Kidney tubule cell (primary cell): ENCODE measurements around the gene DCLK1.

Experiments used
- DNase-seq: peaks from one replicate; pipeline ENCODE4 v3.0.0-alpha.2; 2018; ENCODE audit warnings: low spot score

DCLK1 gene

DNA sequence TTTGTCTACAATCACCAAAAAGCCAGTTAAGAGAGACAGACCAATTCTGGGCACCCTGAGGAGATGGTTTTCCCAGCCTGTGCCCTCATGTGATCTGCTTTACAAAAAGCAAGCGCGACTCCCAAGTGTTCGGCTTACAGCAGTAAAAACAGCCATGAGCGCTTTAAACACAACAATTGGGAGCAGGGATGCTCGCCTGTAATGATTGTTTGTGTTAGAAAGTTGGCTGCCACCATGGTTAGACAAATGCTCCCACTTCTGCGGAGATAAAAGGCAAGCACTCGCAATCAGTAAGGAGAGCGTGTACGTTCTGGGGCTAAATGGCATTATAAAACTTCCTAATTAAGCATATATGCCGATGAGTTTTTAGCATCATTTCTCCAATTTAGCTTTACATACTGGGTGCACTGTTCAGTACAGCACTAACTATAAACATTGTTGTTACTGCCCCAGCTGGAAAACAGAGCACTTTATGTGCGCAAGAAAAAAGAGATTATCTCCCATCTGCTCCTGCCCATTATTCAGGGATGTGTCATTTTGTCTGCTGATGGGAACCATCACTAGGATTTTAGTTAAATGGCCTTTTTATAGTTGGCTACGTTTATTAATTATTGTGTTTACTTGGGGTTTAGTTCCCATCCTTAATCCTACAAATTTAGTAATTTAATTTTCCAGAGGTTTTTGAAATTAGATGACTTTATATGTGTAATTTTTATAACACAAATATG, 345.4 kb downstream of the DCLK1 start:
- no peak for DNase-seq

GRCh38 chr13:35784286-35784951, 346.8 kb downstream of the DCLK1 start:
- DNase-seq = peak; percentile 28

GRCh38 chr13:35782793-35783192, 348.4 kb downstream of the DCLK1 start:
- no peak for DNase-seq

DNA sequence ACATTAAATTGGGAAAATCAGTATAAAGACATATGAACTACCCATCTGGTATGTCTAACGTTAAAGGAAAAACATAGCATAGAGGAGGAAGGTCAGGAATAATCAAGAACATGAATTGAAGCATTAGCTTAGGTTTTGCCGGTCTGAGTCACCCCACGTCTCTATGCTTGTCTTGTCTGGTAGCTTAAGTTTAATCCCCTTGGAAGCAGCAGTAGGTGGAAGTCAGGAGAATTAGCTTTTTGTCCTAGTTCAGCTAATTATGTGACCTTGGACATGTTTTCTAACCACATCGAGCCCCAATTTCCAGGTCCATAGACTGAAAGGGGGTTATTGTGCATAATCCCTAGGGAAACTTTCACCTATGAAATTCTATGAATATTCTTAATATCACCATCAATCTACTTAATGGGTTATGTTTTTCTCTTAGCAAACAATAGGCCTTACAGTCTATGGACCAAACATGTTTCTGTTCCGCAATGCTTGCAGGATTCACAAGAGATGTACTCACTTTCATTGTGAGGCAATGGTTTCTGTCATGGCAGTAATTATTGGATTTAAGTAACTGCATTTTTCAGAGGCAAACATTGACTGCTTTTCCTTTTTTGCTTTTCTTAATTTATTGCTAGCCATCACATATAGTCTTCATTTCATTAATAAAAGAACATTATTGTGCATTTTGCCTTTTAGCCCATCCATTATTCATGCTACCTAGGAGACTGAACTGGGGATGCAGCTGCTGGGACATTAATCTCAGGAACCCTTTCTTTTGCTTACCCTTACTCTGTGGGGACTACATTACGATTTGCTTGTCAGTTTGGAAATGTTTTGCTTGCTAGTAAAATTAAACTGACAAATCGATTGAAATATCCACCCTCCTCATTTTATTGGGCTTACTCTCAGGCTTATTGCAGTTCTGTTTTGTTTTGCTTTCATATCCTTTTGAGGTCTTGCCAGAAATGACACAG, 349.9 kb downstream of the DCLK1 start:
- no peak for DNase-seq

DNA sequence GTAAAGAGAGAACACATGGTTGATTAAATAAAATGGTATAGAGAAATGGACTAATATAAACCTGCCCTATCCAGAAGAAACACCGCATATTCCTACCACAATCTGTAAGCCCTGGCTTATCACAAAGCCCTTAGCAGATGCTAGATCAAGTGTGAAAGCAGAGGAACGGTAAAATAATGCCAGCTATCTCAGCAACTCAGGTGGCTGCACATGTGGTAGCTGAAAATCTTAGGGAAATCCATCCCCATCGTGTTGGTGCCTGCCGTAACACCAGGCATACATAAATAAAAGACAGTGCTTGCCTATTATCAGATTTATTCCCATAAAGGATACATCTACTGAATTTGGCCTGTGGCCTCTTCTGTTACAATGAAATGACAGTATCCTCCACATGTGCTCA, 350.6 kb downstream of the DCLK1 start:
- DNase-seq = no peak

DNA sequence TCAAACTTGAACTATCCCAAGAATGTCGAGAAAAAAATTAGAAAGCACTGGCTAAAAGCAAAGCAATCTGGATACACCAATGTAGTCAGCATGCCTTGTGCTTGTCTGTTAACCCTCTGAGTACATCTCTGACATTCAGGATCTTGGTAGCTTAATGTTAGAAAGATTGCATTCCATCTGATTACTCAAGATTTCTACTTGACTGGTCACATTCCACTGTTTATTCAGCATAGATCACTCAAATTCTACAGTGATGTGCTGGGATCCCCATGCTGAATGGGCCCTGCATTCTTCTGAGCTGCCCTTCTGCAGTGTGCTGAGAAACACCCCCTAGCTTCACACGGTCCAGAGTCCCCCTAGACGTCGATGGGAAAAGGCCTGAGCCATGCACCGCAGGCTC, 359.3 kb downstream of the DCLK1 start:
- DNase-seq = peak; percentile 94

DNA sequence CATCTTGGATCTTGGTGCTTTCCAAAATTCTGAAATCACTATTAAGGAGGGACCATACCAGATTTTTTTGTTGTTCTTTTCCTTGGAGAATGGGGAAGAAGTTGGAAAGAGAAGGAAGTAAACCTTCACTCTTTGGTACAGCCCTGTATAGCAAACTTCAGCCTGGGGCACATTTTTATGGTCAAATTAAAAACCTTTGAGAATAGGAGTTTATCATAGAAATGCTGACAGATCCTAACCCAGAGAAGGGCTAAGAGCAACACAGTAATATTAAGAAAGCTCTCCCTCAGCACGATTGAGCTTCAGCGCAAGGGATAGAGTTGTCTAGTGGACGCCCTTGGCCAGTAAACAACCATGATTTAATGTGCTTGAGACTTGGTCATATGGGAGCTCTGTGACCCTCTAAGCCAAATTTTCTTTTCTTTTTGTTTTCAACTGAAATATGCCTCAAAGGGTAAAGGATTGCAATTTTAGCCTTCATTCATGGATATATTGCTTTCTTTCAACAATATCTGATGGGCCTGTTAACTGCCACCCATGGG, 360.4 kb downstream of the DCLK1 start:
- no peak for DNase-seq

DNA sequence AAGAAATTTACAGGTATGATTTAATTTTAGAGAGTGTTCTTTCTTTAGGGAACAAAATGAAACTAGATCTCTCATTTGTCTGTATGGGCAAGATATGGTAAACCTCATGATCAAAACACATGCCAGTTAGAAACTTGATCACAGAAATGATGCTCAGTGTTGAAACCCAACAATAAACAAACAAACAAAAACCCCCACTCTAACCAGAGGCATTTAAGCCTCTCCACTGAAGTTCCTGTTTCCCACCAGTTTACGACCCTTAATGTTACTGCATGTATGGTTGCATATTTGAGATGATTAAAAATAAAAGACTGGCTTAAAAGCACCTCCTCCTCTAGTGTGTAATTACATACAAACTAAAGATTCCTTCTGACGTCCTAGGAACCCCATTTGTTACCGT, 361.4 kb downstream of the DCLK1 start:
- no peak for DNase-seq

DNA sequence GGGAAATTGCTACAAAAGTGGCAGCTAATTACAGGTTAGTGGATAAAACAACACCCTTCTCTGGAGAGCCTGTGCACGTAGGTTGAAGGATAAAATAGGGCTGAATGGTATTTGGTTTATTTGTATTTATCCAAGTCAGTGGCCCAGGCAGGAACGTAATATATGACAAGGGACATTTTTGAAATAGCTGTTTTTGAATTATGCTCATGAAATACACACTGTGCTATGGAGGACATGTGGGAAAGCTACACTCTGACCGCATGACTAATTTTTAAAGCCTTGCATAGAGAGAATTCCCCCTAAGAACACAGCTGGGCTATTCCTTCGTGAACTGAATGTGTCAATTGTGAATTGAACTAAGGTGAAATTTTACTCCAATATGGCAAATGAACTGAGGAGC, 362.6 kb downstream of the DCLK1 start:
- peak; percentile 20 for DNase-seq

DNA sequence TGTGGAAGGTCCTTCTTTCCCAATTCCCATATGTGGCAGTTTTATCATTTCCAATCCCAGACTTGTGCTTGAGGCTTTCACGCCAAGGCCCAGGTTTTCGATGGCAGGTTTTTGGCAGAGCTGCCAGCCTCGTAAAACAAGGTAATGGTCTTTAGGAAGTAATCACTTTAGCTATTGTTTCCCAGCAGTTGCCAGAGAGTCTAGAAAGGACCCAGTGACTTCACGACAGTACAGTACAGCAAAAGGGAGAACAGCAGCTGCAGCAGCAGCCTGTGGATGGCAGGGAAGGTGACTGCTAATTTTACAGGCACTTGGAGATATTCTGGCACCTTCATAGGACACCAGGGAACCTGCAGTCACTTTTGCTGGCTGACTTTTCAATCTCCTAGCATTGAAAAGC, 363.1 kb downstream of the DCLK1 start:
- DNase-seq = no peak

- no peak for DNase-seq
Measured at GRCh38 chr13:35767256-35767976, 363.8 kb downstream of the DCLK1 start.

DNA sequence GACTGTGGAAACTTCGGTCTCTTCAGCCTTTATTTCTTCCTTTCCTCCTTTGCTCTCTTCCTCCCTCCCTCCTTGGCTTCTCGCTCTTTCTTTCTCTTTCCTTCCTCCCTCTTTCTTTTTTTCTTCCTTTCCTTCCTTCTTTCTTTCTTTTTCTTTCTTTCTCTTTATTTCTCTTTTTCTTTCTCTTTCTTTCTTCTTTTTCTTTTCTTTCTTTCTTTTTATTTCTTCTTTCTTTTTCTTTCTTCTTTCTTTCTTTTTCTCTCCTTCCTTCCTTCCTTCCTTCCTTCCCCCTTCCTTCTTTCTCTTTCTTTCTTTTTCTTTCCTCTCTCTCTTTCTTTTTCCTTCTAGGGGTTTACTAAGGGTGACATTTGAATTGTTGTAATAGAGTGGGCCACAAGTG, 364.5 kb downstream of the DCLK1 start:
- DNase-seq = no peak

DNA sequence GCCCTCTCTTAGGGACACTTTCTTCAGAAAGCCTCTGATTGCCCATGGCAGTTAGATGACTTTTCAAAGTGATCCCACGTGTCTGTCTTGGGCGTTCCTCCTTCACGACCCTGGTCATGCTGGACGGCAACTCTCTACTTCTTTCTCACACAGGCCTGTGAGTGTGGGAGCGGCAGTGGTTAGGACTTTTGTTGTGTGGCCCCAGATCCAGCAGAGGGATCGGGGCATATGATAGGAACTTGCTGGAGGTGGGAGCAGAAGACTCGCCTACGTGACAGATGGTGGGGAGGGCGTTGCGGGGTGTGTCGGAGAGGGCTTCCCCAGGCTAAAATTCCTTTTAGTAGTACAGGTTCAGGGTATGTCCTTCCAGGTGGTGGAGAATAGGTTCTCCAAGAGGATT, 365.2 kb downstream of the DCLK1 start:
- DNase-seq = no peak

DNA sequence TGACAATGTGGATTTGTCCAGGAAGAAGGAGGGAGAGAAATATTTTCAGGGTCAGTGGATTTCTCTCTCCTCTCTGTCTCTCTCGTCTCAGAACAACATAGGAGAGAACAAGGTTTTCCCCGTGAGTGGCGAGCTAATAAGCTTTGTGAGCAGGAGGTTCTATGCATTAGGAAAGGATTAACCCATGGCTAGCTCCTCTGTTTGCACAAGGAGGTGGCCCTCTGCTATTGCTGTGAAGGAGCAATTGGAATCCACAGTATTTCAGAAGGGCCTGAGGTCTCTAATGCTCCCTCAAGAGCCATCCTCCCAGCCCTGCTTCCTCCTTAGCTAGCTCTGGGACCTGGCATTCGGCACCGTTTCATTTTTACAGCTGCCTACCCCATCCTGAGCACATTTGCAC, 365.8 kb downstream of the DCLK1 start:
- DNase-seq = no peak

- DNase-seq = no peak
Measured at GRCh38 chr13:35764326-35765015, 366.7 kb downstream of the DCLK1 start.

GRCh38 chr13:35763782-35764123, 367.4 kb downstream of the DCLK1 start:
- DNase-seq = no peak

DNA sequence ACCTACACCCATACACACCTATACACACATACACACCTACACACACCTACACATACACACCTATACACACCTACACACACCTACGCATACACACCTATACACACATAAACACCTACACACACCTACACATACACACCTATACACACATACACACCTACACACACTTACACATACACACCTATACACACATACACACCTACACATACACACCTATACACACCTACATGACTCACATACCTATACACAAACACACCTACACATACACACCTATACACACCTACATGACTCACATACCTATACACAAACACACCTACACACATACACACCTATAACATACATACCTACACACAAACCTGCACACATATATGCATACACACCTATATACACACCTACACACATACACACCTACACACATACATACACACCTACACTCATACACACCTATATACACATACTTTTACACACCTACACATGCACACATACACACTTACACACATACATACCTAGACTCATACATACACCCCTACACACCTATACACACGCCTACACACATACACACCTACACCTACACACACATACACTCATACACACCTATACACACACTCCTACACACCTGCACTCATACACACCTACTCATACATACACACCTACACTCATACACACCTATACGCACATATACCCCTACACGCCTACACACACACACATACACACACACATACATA, 368.0 kb downstream of the DCLK1 start:
- no peak for DNase-seq

DNA sequence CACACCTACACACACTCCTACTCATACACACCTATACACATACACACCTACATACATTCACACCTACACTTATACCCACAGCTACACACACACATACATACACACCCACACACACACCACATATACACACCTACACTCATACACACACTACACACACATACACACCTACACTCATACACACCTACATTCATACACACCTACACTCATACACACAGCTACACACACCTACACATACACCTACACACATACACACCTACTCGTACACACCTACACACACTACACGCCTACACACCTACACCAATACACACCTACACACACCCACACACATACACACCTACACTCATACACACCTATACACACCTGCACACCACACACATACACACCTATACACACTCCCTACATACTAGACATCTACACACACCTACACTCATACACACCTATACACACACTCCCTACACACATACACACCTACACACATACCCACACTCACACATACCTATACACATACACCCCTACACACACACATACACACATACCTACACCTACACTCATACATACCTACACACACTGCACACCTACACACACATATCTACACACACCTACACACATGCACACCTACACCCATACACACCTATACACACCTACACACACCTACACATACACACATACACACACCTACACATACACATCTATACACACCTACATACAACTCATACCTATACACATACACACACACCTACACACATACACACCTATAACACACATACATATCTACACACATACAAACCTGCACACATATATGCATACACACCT, 369.5 kb downstream of the DCLK1 start:
- no peak for DNase-seq

- no peak for DNase-seq
Measured at GRCh38 chr13:35760735-35761281, 370.4 kb downstream of the DCLK1 start.
